Measurements from ENCODE around the gene FCGR2B. TPM values are rescaled to one million over a fixed set of nuclear protein-coding genes. Genes with fewer than 3 reads are reported as not detected.
"Not testable (repeated sequence)": the region's sequence is repeated elsewhere in the genome, so short reads cannot be mapped to it uniquely, and the experiment has no call there.

The FCGR2B gene
- total RNA-seq, 1 experiment from 2014 or later = not detected

DNA sequence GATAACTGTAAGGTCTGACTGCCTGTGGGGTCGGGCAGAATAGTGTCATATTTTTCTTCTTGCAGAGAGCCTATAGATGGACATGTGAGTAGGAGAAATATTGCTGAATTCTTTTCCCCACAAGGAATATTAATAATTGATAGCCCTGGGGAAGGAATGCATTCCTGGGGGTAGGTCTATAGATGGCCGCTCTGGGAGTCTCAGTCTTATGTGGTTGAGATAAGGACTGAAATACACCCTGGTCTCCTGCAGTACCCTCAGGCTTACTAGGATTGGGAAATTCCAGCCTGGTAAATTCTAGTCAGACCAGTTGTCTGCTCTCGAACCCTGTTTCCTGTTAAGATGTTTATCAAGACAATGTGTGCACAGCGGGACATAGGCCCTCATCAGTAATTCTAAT lies 44.4 kb upstream of the FCGR2B start:
- H3K36me3 Mint-ChIP-seq (ENCODE audit: insufficient read depth in 1 of 3, low read depth in 3 of 3) = peaks cover 7 to 11% (median 8%) of the 10 kb centered on the region in 3 experiments; a peak in 6 of 7 replicates
- H2AFZ ChIP-seq (ENCODE audit: low read length); H3K4me1 ChIP-seq (ENCODE audit: insufficient read depth, low read length); H2BK12ac ChIP-seq (ENCODE audit: insufficient read length, low read depth, low read length); H4K5ac ChIP-seq (ENCODE audit: insufficient read length, low read depth, low read length); H3K9me3 ChIP-seq (ENCODE audit: control insufficient read depth, low read depth, low read length); H4K8ac ChIP-seq (replicated peaks; ENCODE audit: insufficient read length, low read depth, low read length); H2BK15ac ChIP-seq (ENCODE audit: low read depth, low read length); H3K4me1 Mint-ChIP-seq; H2BK5ac ChIP-seq (ENCODE audit: insufficient read length, low read length); H3K27ac ChIP-seq (ENCODE audit: insufficient read length, low read depth, low read length); H3K9ac ChIP-seq (ENCODE audit: extremely low read depth, insufficient read length, low read length); H3K27ac Mint-ChIP-seq; H3K56ac ChIP-seq (ENCODE audit: insufficient read length, low read depth, low read length); H2AK5ac ChIP-seq (ENCODE audit: insufficient read length, low read length); DNase-seq; H3T11ph ChIP-seq (ENCODE audit: low read length); H3K4ac ChIP-seq (ENCODE audit: low read depth, low read length); H3K23ac ChIP-seq (ENCODE audit: insufficient read length, low read depth, low read length); H4K20me1 ChIP-seq (ENCODE audit: control insufficient read depth, insufficient read depth, insufficient read length); H3K23me2 ChIP-seq (ENCODE audit: insufficient read length, low read depth, low read length, poor library complexity, severe bottlenecking); H3K27me3 ChIP-seq (ENCODE audit: insufficient read depth, low read length); H2BK120ac ChIP-seq (ENCODE audit: low read depth, low read length, poor library complexity, severe bottlenecking); H2BK20ac ChIP-seq (ENCODE audit: low read depth, low read length, poor library complexity, severe bottlenecking); H3K4me2 ChIP-seq (ENCODE audit: insufficient read depth, insufficient read length, low read length); H3K79me1 ChIP-seq (ENCODE audit: insufficient read depth, low read depth, low read length, poor library complexity, severe bottlenecking); H3K14ac ChIP-seq (ENCODE audit: insufficient read depth, low read length); H3K4me3 Mint-ChIP-seq; H3K18ac ChIP-seq (ENCODE audit: insufficient read length, low read depth, low read length); H4K91ac ChIP-seq (ENCODE audit: insufficient read length, low read depth, low read length); H3K79me2 ChIP-seq (ENCODE audit: insufficient read depth, low read length): not testable (repeated sequence)
- H3K9me3 Mint-ChIP-seq = peaks cover 16 to 19% of the 10 kb centered on the region in 2 experiments
- peaks cover 33% of the 10 kb centered on the region for H3K27me3 Mint-ChIP-seq (ENCODE audit: low read depth)
- no CpG with 5 or more reads among the region's 4 CpGs for WGBS (ENCODE audit: extremely low coverage, insufficient read length, low lambda C conversion rate)

- not testable (repeated sequence) for H3K4me1 ChIP-seq (ENCODE audit: insufficient read depth, low read length); H3K4ac ChIP-seq (ENCODE audit: low read depth, low read length); H4K91ac ChIP-seq (ENCODE audit: insufficient read length, low read depth, low read length); H3K4me1 Mint-ChIP-seq; H2BK12ac ChIP-seq (ENCODE audit: insufficient read length, low read depth, low read length); H2AFZ ChIP-seq (ENCODE audit: low read length); H3K27ac Mint-ChIP-seq; H2BK15ac ChIP-seq (ENCODE audit: low read depth, low read length); H3K79me1 ChIP-seq (ENCODE audit: insufficient read depth, low read depth, low read length, poor library complexity, severe bottlenecking); H3K9me3 ChIP-seq (ENCODE audit: control insufficient read depth, low read depth, low read length); H2BK5ac ChIP-seq (ENCODE audit: insufficient read length, low read length); H2BK20ac ChIP-seq (ENCODE audit: low read depth, low read length, poor library complexity, severe bottlenecking); H4K20me1 ChIP-seq (ENCODE audit: control insufficient read depth, insufficient read depth, insufficient read length); H3K23ac ChIP-seq (ENCODE audit: insufficient read length, low read depth, low read length); H3K27ac ChIP-seq (ENCODE audit: insufficient read length, low read depth, low read length); H3K9ac ChIP-seq (ENCODE audit: extremely low read depth, insufficient read length, low read length); H3T11ph ChIP-seq (ENCODE audit: low read length); H4K8ac ChIP-seq (replicated peaks; ENCODE audit: insufficient read length, low read depth, low read length); H2AK5ac ChIP-seq (ENCODE audit: insufficient read length, low read length); H2BK120ac ChIP-seq (ENCODE audit: low read depth, low read length, poor library complexity, severe bottlenecking); DNase-seq; H3K4me2 ChIP-seq (ENCODE audit: insufficient read depth, insufficient read length, low read length); H3K14ac ChIP-seq (ENCODE audit: insufficient read depth, low read length); H3K23me2 ChIP-seq (ENCODE audit: insufficient read length, low read depth, low read length, poor library complexity, severe bottlenecking); H3K18ac ChIP-seq (ENCODE audit: insufficient read length, low read depth, low read length); H3K27me3 ChIP-seq (ENCODE audit: insufficient read depth, low read length); H4K5ac ChIP-seq (ENCODE audit: insufficient read length, low read depth, low read length); H3K56ac ChIP-seq (ENCODE audit: insufficient read length, low read depth, low read length); H3K79me2 ChIP-seq (ENCODE audit: insufficient read depth, low read length)
- Mint-ChIP-seq H3K36me3 (ENCODE audit: insufficient read depth in 1 of 3, low read depth in 3 of 3) (peaks cover 7 to 11% (median 8%) of the 10 kb centered on the region in 3 experiments; a peak in 6 of 7 replicates), H3K9me3 (peaks cover 16 to 19% of the 10 kb centered on the region in 2 experiments), H3K4me3 (peak overlapping the region; percentile 83 to 98), H3K27me3 (ENCODE audit: low read depth) (peaks cover 44% of the 10 kb centered on the region)
- no CpG with 5 or more reads among the region's 7 CpGs for WGBS (ENCODE audit: extremely low coverage, insufficient read length, low lambda C conversion rate)
Measured at GRCh38 chr1:161620399-161620798, 42.5 kb upstream of the FCGR2B start.

Measured in H9 (cell line).